CD14-positive monocyte (primary cell): ENCODE data around the gene TKT. TPM values are rescaled to one million over a fixed set of nuclear protein-coding genes. Genes with fewer than 3 reads are reported as not detected.
A peak's percentile ranks its signal among the peaks of the same experiment; 100 is the strongest.

Experiments
- DNase-seq, 3 donors: peaks; one replicate each; pipeline ENCODE4 v3.0.0-alpha.2; 2011 to 2022
- H2AFZ ChIP-seq: 2 replicates; pipeline ENCODE4 v1.6.0; 2012; ENCODE audit warnings: mild to moderate bottlenecking, low read depth, low read length, inconsistent platforms; ENCODE audit not compliant: insufficient read depth, poor library complexity, severe bottlenecking
- H3K27ac ChIP-seq, 2 donors: 1 replicate in 1 of 2; 2 replicates in 1 of 2; pipeline ENCODE4 v1.5.1; 2012 to 2013; ENCODE audit warnings: low read length in 2 of 2, control low read depth in 1 of 2, inconsistent platforms in 1 of 2, low read depth in 1 of 2, mild to moderate bottlenecking in 1 of 2
- H3K27me3 ChIP-seq, 2 donors: one replicate each; pipeline versions ENCODE4 v1.6.0 to v1.6.1; 2011 to 2013; ENCODE audit warnings: low read length in 2 of 2; ENCODE audit not compliant: control insufficient read depth in 2 of 2, insufficient read depth in 2 of 2
- H3K36me3 ChIP-seq, 2 donors: replicated peaks in 1 of 2; 1 replicate in 1 of 2; 2 replicates in 1 of 2; pipeline versions ENCODE4 v1.5.1 to v1.6.1; 2012 to 2013; ENCODE audit warnings: low read length in 2 of 2, control low read depth in 1 of 2, inconsistent platforms in 1 of 2, mild to moderate bottlenecking in 1 of 2; ENCODE audit not compliant: insufficient read depth in 2 of 2, control insufficient read depth in 1 of 2
- H3K4me1 ChIP-seq, 2 donors: 1 replicate in 1 of 2; 2 replicates in 1 of 2; pipeline versions ENCODE4 v1.5.1 to v1.6.1; 2012 to 2013; ENCODE audit warnings: low read length in 2 of 2, control low read depth in 1 of 2, inconsistent platforms in 1 of 2, mild to moderate bottlenecking in 1 of 2, moderate library complexity in 1 of 2; ENCODE audit not compliant: insufficient read depth in 2 of 2, control insufficient read depth in 1 of 2
- H3K4me2 ChIP-seq: replicated peaks from 2 replicates; pipeline ENCODE3; 2012; ENCODE audit warnings: low read length, moderate library complexity, mild to moderate bottlenecking; ENCODE audit not compliant: poor library complexity, severe bottlenecking; ENCODE audit errors: extremely low read depth
- H3K4me3 ChIP-seq, 3 experiments: fragments of 200-600 bp in 1 of 3; sonication (generic) in 1 of 3; replicated peaks in 1 of 3; 1 replicate in 2 of 3; 2 replicates in 1 of 3; pipeline ENCODE4 v1.5.1; 2011 to 2013; ENCODE audit warnings: low read length in 3 of 3, mild to moderate bottlenecking in 3 of 3, control low read depth in 2 of 3, low read depth in 2 of 3, inconsistent platforms in 1 of 3, moderate library complexity in 1 of 3
- H3K79me2 ChIP-seq: 2 replicates; pipeline ENCODE4 v1.6.0; 2012; ENCODE audit warnings: mild to moderate bottlenecking, control low read depth, inconsistent platforms, low read length, moderate library complexity; ENCODE audit not compliant: insufficient read depth
- H3K9ac ChIP-seq: 2 replicates; pipeline ENCODE4 v1.6.0; 2017; ENCODE audit warnings: low read length, mild to moderate bottlenecking; ENCODE audit not compliant: insufficient read depth, poor library complexity, severe bottlenecking
- H3K9me3 ChIP-seq, 2 donors: replicated peaks in 1 of 2; 1 replicate in 1 of 2; 2 replicates in 1 of 2; pipeline versions ENCODE4 v1.5.1 to v1.6.1; 2012 to 2013; ENCODE audit warnings: low read length in 2 of 2, control low read depth in 1 of 2; ENCODE audit not compliant: control insufficient read depth in 1 of 2, insufficient read depth in 1 of 2
- H4K20me1 ChIP-seq: 2 replicates; pipeline ENCODE4 v1.6.0; 2012; ENCODE audit warnings: mild to moderate bottlenecking, low read length, control low read depth, moderate library complexity; ENCODE audit not compliant: insufficient read depth
- H3K27ac Mint-ChIP-seq, 7 donors: one replicate each; pipeline ENCODE4 v1.8.0; 2020; ENCODE audit warnings: mild to moderate bottlenecking in 7 of 7, mixed read lengths in 7 of 7, moderate library complexity in 6 of 7, inconsistent platforms in 2 of 7
- H3K27me3 Mint-ChIP-seq, 3 donors: one replicate each; pipeline ENCODE4 v1.8.0; 2021 to 2022; ENCODE audit warnings: low read depth in 3 of 3, mild to moderate bottlenecking in 3 of 3, mixed read lengths in 3 of 3, moderate library complexity in 3 of 3, inconsistent platforms in 1 of 3
- H3K36me3 Mint-ChIP-seq, 2 donors: one replicate each; pipeline ENCODE4 v1.8.0; 2020; ENCODE audit warnings: mixed read lengths in 2 of 2, inconsistent platforms in 1 of 2, mild to moderate bottlenecking in 1 of 2
- H3K4me1 Mint-ChIP-seq: one replicate; pipeline ENCODE4 v1.8.0; 2020; ENCODE audit warnings: mild to moderate bottlenecking, mixed read lengths
- H3K4me3 Mint-ChIP-seq, 2 donors: one replicate each; pipeline ENCODE4 v1.8.0; 2020; ENCODE audit warnings: mild to moderate bottlenecking in 2 of 2, mixed read lengths in 2 of 2, moderate library complexity in 1 of 2
- H3K9me3 Mint-ChIP-seq, 7 donors: one replicate each; pipeline ENCODE4 v1.8.0; 2020 to 2022; ENCODE audit warnings: mixed read lengths in 7 of 7, mild to moderate bottlenecking in 6 of 7, moderate library complexity in 6 of 7, inconsistent platforms in 2 of 7
- WGBS: methylation state at CpG from one replicate; pipeline ENCODE4 v1.1.5; 2013; ENCODE audit warnings: missing lambda C conversion rate; ENCODE audit not compliant: insufficient coverage; 5-methylcytosine and 5-hydroxymethylcytosine counted together
- intact Hi-C, 2 donors: fragments of 100-400 bp; cut with micrococcal nuclease; formaldehyde crosslinking; loops; one replicate each; pipeline versions ENCODE4 v1.15.0 to v1.15.1; 2023
- polyA plus RNA-seq, 3 donors: library from polyadenylated mRNA; depleted of rRNA in 1 of 3; unstranded in 2 of 3; stranded (reverse) in 1 of 3; fragments of 300-500 nt in 2 of 3; fragments of >200 nt in 1 of 3; fragmentation: Illumina TruSeq in 2 of 3; gene quantifications; 1 replicate in 2 of 3; 2 replicates in 1 of 3; pipeline ENCODE4 v1.2.3, GENCODE V29; 2012 to 2021
- TF ChIP-seq, protein P1 (sequence below): fragments of 200-600 bp; IDR thresholded peaks from one replicate; pipeline ENCODE4 v1.8.0; 2022; ENCODE audit warnings: antibody characterized with exemption, mild to moderate bottlenecking

TKT gene
- polyA plus RNA-seq, 3 donors: 496 to 582 (median 562) TPM

DNA sequence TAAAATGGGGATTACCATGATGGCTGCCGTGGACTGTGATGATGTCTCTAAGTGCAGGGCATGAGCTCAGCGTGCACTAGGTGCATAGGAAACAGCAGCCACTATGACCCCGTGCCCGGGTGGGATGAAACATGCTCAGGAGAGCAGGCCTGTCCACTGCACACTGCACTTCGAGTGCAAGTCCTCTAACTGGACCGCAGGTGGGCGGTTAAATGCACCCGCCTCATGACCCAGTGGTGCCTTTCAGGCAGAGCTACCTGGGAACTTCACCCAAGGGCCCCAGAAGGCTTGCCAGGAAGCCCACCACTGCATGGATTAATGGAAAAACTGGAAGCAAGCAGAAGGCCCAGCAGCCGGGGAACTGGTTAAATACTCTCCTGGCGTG, 60.8 kb downstream of the TKT start:
- no peaks in the 10 kb centered on the region for H3K9me3 ChIP-seq
- peaks cover under 1% of the 10 kb centered on the region for H3K79me2 ChIP-seq
- WGBS: 93% methylated on average over 10 of the region's 10 CpGs
- Mint-ChIP-seq H3K9me3 (no peaks in the 10 kb centered on the region), H3K27ac (peak overlapping the region; percentile 13 to 92 (median 71)), H3K4me3 (no peak overlapping the region), H3K4me1 (peaks cover 35% of the 10 kb centered on the region), H3K36me3 (peaks cover 31 to 37% of the 10 kb centered on the region in 2 donors), H3K27me3 (peaks cover 0 to 3% (median 3%) of the 10 kb centered on the region in 3 donors)
- no peaks in the 10 kb centered on the region for H3K27me3 ChIP-seq
- H2AFZ ChIP-seq: no peak overlapping the region
- H3K4me2 ChIP-seq: no peak overlapping the region
- DNase-seq: no peak
- H3K27ac ChIP-seq: peak overlapping the region; percentile 22 to 48
- TF ChIP-seq, protein P1, sequence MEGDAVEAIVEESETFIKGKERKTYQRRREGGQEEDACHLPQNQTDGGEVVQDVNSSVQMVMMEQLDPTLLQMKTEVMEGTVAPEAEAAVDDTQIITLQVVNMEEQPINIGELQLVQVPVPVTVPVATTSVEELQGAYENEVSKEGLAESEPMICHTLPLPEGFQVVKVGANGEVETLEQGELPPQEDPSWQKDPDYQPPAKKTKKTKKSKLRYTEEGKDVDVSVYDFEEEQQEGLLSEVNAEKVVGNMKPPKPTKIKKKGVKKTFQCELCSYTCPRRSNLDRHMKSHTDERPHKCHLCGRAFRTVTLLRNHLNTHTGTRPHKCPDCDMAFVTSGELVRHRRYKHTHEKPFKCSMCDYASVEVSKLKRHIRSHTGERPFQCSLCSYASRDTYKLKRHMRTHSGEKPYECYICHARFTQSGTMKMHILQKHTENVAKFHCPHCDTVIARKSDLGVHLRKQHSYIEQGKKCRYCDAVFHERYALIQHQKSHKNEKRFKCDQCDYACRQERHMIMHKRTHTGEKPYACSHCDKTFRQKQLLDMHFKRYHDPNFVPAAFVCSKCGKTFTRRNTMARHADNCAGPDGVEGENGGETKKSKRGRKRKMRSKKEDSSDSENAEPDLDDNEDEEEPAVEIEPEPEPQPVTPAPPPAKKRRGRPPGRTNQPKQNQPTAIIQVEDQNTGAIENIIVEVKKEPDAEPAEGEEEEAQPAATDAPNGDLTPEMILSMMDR: no peak
- no peak overlapping the region for H3K4me3 ChIP-seq
- peaks cover 42 to 50% of the 10 kb centered on the region in 2 donors for H3K36me3 ChIP-seq
- H4K20me1 ChIP-seq: peaks cover 67% of the 10 kb centered on the region
- peaks cover 21 to 27% of the 10 kb centered on the region in 2 donors for H3K4me1 ChIP-seq
- H3K9ac ChIP-seq: no peak overlapping the region
- intact Hi-C loops: loop anchor here (1.0 to 5.0 kb wide), 3 partner anchors 63 to 83 kb away; partner anchors contain the start of gene RFT1 (in 2 of the 2)

DNA sequence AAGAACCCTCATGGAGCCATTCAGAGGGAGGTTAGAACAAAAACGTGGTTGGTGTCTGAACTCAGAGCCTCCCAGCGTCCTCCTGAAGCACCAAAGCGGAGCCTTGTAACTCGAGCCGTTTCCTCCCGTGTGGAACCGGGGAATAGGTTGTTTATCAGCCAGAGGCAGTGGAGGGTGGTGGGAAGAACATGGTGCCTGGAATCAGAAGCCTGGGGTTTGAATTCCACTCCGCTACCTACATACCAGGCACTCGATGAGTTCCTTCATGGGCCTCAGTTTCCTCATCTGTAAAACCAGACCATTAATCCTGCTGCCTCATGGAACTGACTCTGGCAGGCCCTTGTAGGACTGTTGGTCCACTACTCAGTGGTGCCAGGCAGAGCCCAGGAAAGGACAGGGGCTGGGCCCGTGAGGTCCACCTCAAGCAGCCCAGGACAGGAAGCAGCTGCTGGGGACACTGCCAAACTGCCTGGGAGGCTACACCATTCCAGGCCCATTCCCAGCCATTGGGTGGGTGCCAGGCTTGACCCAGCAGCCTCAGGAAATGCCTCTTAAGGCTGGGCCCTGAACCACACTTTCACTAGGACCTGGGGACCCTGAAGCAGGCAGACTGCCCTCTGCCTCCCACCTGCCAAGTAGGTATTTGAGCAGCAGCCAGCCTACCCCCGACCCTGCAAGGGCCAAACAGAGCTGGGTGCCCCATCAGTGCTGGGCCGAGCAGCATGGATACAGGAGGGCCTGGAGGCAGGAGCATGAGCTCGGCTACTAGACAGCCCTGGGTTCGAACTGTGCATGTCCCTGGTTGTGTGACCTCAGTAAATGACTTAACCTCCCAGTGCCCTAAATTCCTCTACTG, 61.4 kb downstream of the TKT start:
- Histone ChIP-seq H3K4me2 (no peak overlapping the region), H3K27ac (peak overlapping the region; percentile 22 to 51), H3K4me1 (peaks cover 21 to 27% of the 10 kb centered on the region in 2 donors), H3K36me3 (peaks cover 48 to 56% of the 10 kb centered on the region in 2 donors), H2AFZ (no peak overlapping the region), H3K4me3 (no peak overlapping the region), H3K9me3 (no peaks in the 10 kb centered on the region), H4K20me1 (peaks cover 73% of the 10 kb centered on the region), H3K27me3 (no peaks in the 10 kb centered on the region), H3K9ac (no peak overlapping the region), H3K79me2 (peaks cover 7% of the 10 kb centered on the region)
- TF ChIP-seq, protein P1: no peak
- peak in 1 of 3 donors; percentile 10 for DNase-seq
- WGBS: 89% methylated on average over 6 of the region's 14 CpGs
- Mint-ChIP-seq H3K4me1 (peaks cover 34% of the 10 kb centered on the region), H3K36me3 (peaks cover 36 to 43% of the 10 kb centered on the region in 2 donors), H3K9me3 (no peaks in the 10 kb centered on the region), H3K27ac (peak overlapping the region in 5 of 7 donors; percentile 42 to 88 (median 78)), H3K27me3 (peaks cover 0 to 3% (median 3%) of the 10 kb centered on the region in 3 donors), H3K4me3 (no peak overlapping the region)
- intact Hi-C loops: loop anchor here (1.0 to 5.0 kb wide), 3 partner anchors 62 to 82 kb away; partner anchors contain the start of gene RFT1 (in 2 of the 2)
